PFSK-1 (cell line): ENCODE results near the gene STAT6.

Experiments
- POLR2AphosphoS5 ChIP-seq: IDR thresholded peaks from 2 replicates; pipeline ENCODE4 v1.6.1; 2012; ENCODE audit warnings: low read depth, mild to moderate bottlenecking, control low read depth, low read length, moderate library complexity
- REST ChIP-seq, 2 experiments: IDR thresholded peaks; 2 replicates each; pipeline versions ENCODE4 v1.6.1 to v1.8.0; 2011 to 2012; ENCODE audit warnings: low read depth in 2 of 2, low read length in 2 of 2, control low read depth in 1 of 2, inconsistent platforms in 1 of 2, mild to moderate bottlenecking in 1 of 2, moderate library complexity in 1 of 2; ENCODE audit not compliant: insufficient read depth in 1 of 2
- TAF1 ChIP-seq: IDR thresholded peaks from 2 replicates; pipeline ENCODE4 v1.6.1; 2012; ENCODE audit warnings: low read length, control low read depth, borderline replicate concordance; ENCODE audit not compliant: insufficient read depth

GRCh38 chr12:57091638-57092528 is 19.3 kb downstream of the STAT6 start:
- TF ChIP-seq POLR2AphosphoS5: no peak
- TF ChIP-seq REST (IDR thresholded peaks at IDR 0.05; ENCODE audit: insufficient read depth in 1 of 2, low read depth in 2 of 2, low read length in 2 of 2): no peak
- no peak for TF ChIP-seq TAF1
